PC-9 (cell line): Measurements from ENCODE around the gene AIP. TPM values are rescaled to one million over a fixed set of nuclear protein-coding genes. Genes with fewer than 3 reads are reported as not detected.

Experiments
- BruUV-seq: library from RNA; stranded (reverse); fragments of 400-500 nt; replicated peaks from 2 replicates; lab custom pipeline; 2021; lab: Mats Ljungman, UMichigan
- CTCF ChIA-PET: fragments of 300-600 bp; sonication (Branson Sonifier 250); formaldehyde crosslinking; loops from one replicate; lab custom pipeline; 2022; ENCODE audit warnings: antibody characterized with exemption; lab: Charles Lee
- POLR2A ChIA-PET: fragments of 300-600 bp; sonication (Branson Sonifier 250); formaldehyde crosslinking; loops from one replicate; lab custom pipeline; 2022; ENCODE audit warnings: antibody characterized with exemption; ENCODE audit not compliant: unreplicated experiment; lab: Charles Lee
- DNase-seq, 2 experiments: peaks; one replicate each; pipeline versions ENCODE4 v3.0.0 to v3.0.0-alpha.2; 2015 to 2022; ENCODE audit warnings: mixed read lengths in 1 of 2
- H2AFZ ChIP-seq: fragments of 200-600 bp; sonication (generic); 2 replicates; pipeline ENCODE4 v1.8.1; 2017; ENCODE audit warnings: antibody characterized with exemption
- H3F3A ChIP-seq: fragments of 200-600 bp; sonication (generic); 2 replicates; pipeline ENCODE4 v1.8.1; 2017; ENCODE audit warnings: antibody characterized with exemption, mild to moderate bottlenecking, low read depth; ENCODE audit not compliant: insufficient read depth
- H3K27ac ChIP-seq: fragments of 200-600 bp; sonication (generic); 2 replicates; pipeline ENCODE4 v1.6.1; 2016; ENCODE audit warnings: mixed run types
- H3K27me3 ChIP-seq: fragments of 200-600 bp; sonication (generic); 2 replicates; pipeline ENCODE4 v1.6.1; 2016; ENCODE audit warnings: low read depth, mixed run types; ENCODE audit not compliant: insufficient read depth
- H3K36me3 ChIP-seq: fragments of 200-600 bp; sonication (generic); 2 replicates; pipeline ENCODE4 v1.6.1; 2016; ENCODE audit warnings: low read depth, mixed run types
- H3K4me1 ChIP-seq: fragments of 200-600 bp; sonication (generic); replicated peaks from 2 replicates; pipeline ENCODE4 v1.6.1; 2016; ENCODE audit warnings: mixed run types; ENCODE audit not compliant: insufficient read depth
- H3K4me2 ChIP-seq: fragments of 200-600 bp; sonication (generic); 2 replicates; pipeline ENCODE4 v1.6.1; 2017; ENCODE audit warnings: mixed run types
- H3K4me3 ChIP-seq: fragments of 200-600 bp; sonication (generic); 2 replicates; pipeline ENCODE4 v1.6.1; 2016; ENCODE audit warnings: mixed run types
- H3K79me2 ChIP-seq: fragments of 200-600 bp; sonication (generic); 2 replicates; pipeline ENCODE4 v1.6.1; 2017; ENCODE audit warnings: low read depth, mixed run types
- H3K9me2 ChIP-seq: fragments of 200-600 bp; sonication (generic); 2 replicates; pipeline ENCODE4 v1.8.1; 2017; ENCODE audit warnings: mild to moderate bottlenecking; ENCODE audit not compliant: insufficient read depth
- H3K9me3 ChIP-seq: fragments of 200-600 bp; sonication (generic); 2 replicates; pipeline ENCODE4 v1.8.1; 2016; ENCODE audit warnings: low read depth; ENCODE audit not compliant: insufficient read depth
- H4K20me1 ChIP-seq: fragments of 200-600 bp; sonication (generic); 2 replicates; pipeline ENCODE4 v1.8.1; 2017; ENCODE audit not compliant: insufficient read depth
- CTCF ChIP-seq: fragments of 200-600 bp; sonication (generic); conservative IDR thresholded peaks from 2 replicates; pipeline ENCODE4 v1.6.1; 2017; ENCODE audit warnings: mixed run types, antibody characterized with exemption, mild to moderate bottlenecking, moderate library complexity
- EZH2 ChIP-seq: fragments of 200-600 bp; sonication (generic); IDR thresholded peaks from 2 replicates; pipeline ENCODE4 v1.8.0; 2017; ENCODE audit warnings: antibody characterized with exemption, low read depth
- intact Hi-C: fragments of 100-400 bp; cut with micrococcal nuclease; formaldehyde crosslinking; loops from one replicate; pipeline ENCODE4 v1.10.0; 2022; ENCODE audit not compliant: unreplicated experiment
- microRNA-seq: library from miRNA; unstranded; fragments of <30 nt; microRNA quantifications from one replicate; pipeline ENCODE4 v1.2.0, GENCODE V29; 2021; ENCODE audit warnings: borderline number of aligned reads, borderline replicate concordance
- total RNA-seq: library from RNA; stranded (reverse); gene quantifications from 2 replicates; pipeline ENCODE4 v1.2.3, GENCODE V29; 2021

AIP gene
- total RNA-seq, 1 experiment from 2014 or later: 95.3 TPM

- H3K4me1 ChIP-seq: 0 out of 2 replicates have a peak, but pooled peaks cover 1% of the 10 kb centered on the region
- CTCF ChIA-PET: no interaction called here
- H3K27me3 ChIP-seq: no peaks in the 10 kb centered on the region
- DNase-seq: no peak
- no peak overlapping the region for H3K27ac ChIP-seq
- no peaks in the 10 kb centered on the region for H3K9me2 ChIP-seq
- no peaks in the 10 kb centered on the region for H3F3A ChIP-seq
- intact Hi-C loops: no loop called here
- POLR2A ChIA-PET: no interaction called here
- H3K36me3 ChIP-seq: no peaks in the 10 kb centered on the region
- H3K79me2 ChIP-seq: no peaks in the 10 kb centered on the region
- H2AFZ ChIP-seq: no peak overlapping the region
- BruUV-seq: no TSS peak
- H3K9me3 ChIP-seq: peaks cover 12% of the 10 kb centered on the region; the same call in 1 of the 2 replicates
- TF ChIP-seq CTCF (no peak), EZH2 (no peak)
- no peak overlapping the region for H3K4me2 ChIP-seq
- no peak overlapping the region for H3K4me3 ChIP-seq
- no peaks in the 10 kb centered on the region for H4K20me1 ChIP-seq
Observed at GRCh38 chr11:67539550-67539949, 56.7 kb downstream of the AIP start.

Small RNAs within 50 kb of the gene (microRNA-seq; reads per million reads assigned to microRNA genes)
- not detected for gene MIR6752

Other genes starting within 250 kb of the AIP start
- gene GRK2, start 216.6 kb upstream of the AIP start, total RNA-seq: 76.7 and 102 TPM in 2 replicates
- 79.6 and 93.2 TPM in 2 replicates for gene ANKRD13D, start 193.7 kb upstream of the AIP start, total RNA-seq
- gene SSH3, start 179.5 kb upstream of the AIP start, total RNA-seq: 97.8 and 124 TPM in 2 replicates
- 67.1 and 83.7 TPM in 2 replicates for gene POLD4, start 129.5 kb upstream of the AIP start, total RNA-seq
- gene CLCF1, start 109.4 kb upstream of the AIP start, total RNA-seq: 15.9 and 17.0 TPM in 2 replicates
- gene RAD9A, start 91.0 kb upstream of the AIP start, total RNA-seq: 62.8 and 79.8 TPM in 2 replicates
- gene PPP1CA, start 81.2 kb upstream of the AIP start, total RNA-seq: 306 and 351 TPM in 2 replicates
- 0.58 TPM in 1 of 2 replicates, not detected in the other for gene TBC1D10C, start 78.9 kb upstream of the AIP start, total RNA-seq
- gene CARNS1, start 67.3 kb upstream of the AIP start, total RNA-seq: 0.15 and 0.35 TPM in 2 replicates
- 52.0 and 54.0 TPM in 2 replicates for gene RPS6KB2, start 54.5 kb upstream of the AIP start, total RNA-seq
- 1.2 and 1.3 TPM in 2 replicates for gene PTPRCAP, start 45.3 kb upstream of the AIP start, total RNA-seq
- gene CORO1B, start 39.5 kb upstream of the AIP start, total RNA-seq: 129 and 161 TPM in 2 replicates
- gene GPR152, start 30.3 kb upstream of the AIP start, total RNA-seq: not detected in 2 replicates
- 2.0 and 2.5 TPM in 2 replicates for gene CABP4, start 27.7 kb upstream of the AIP start, total RNA-seq
- gene TMEM134, start 13.8 kb upstream of the AIP start, total RNA-seq: 85.7 and 125 TPM in 2 replicates
- 84.0 and 116 TPM in 2 replicates for gene PITPNM1, start 22.3 kb downstream of the AIP start, total RNA-seq
- 80.0 and 89.3 TPM in 2 replicates for gene CDK2AP2, start 25.1 kb downstream of the AIP start, total RNA-seq
- gene CABP2, start 40.4 kb downstream of the AIP start, total RNA-seq: not detected in 2 replicates
- 2,063 and 2,645 TPM in 2 replicates for gene GSTP1, start 100.8 kb downstream of the AIP start, total RNA-seq
- 321 and 463 TPM in 2 replicates for gene NDUFV1, start 123.9 kb downstream of the AIP start, total RNA-seq
- gene NUDT8, start 146.9 kb downstream of the AIP start, total RNA-seq: 25.5 and 33.3 TPM in 2 replicates
- not detected in 2 replicates for gene TBX10, start 156.7 kb downstream of the AIP start, total RNA-seq
- gene ACY3, start 167.7 kb downstream of the AIP start, total RNA-seq: 0.81 TPM in 1 of 2 replicates, not detected in the other
- 4.8 and 9.8 TPM in 2 replicates for gene ALDH3B2, start 191.6 kb downstream of the AIP start, total RNA-seq